ENCODE data around the gene MSH4. TPM values are rescaled to one million over a fixed set of nuclear protein-coding genes. Genes with fewer than 3 reads are reported as not detected.
"Not testable (repeated sequence)": the region's sequence is repeated elsewhere in the genome, so short reads cannot be mapped to it uniquely, and the experiment has no call there.

The MSH4 gene
- total RNA-seq, 2 experiments from 2014 or later, result 0.25 to 0.31 TPM

- Histone ChIP-seq H3K27ac (ENCODE audit: low read depth in 1 of 2, low read length in 2 of 2) (no peak overlapping the region), H3K27me3 (ENCODE audit: control insufficient read depth in 1 of 2, insufficient read depth in 2 of 2, low read length in 2 of 2) (no peaks in the 10 kb centered on the region), H3K9me3 (ENCODE audit: control insufficient read depth in 1 of 2, insufficient read depth in 1 of 2, low read length in 2 of 2) (no peaks in the 10 kb centered on the region), H3K4me3 (ENCODE audit: low read length) (no peak overlapping the region), H3K36me3 (ENCODE audit: insufficient read depth, low read length) (peaks cover 46% of the 10 kb centered on the region), H3K4me1 (ENCODE audit: insufficient read depth, low read length) (no peaks in the 10 kb centered on the region)
- peaks cover 57% of the 10 kb centered on the region for H3K36me3 Mint-ChIP-seq (ENCODE audit: low read depth)
- peaks cover 10% of the 10 kb centered on the region for H3K4me1 Mint-ChIP-seq (ENCODE audit: low read depth)
- no peak for ATAC-seq (ENCODE audit: poor library complexity)
- POLR2A ChIA-PET, result no interaction called here
- H3K4me3 Mint-ChIP-seq, result no peak overlapping the region
- no peaks in the 10 kb centered on the region for H3K27me3 Mint-ChIP-seq
- CTCF ChIA-PET, result no interaction called here
- no peak overlapping the region for H3K27ac Mint-ChIP-seq
- intact Hi-C loops (cut with DNase I, micrococcal nuclease), result no loop called here
- no peak for DNase-seq
- TF ChIP-seq CTCF (IDR thresholded peaks at IDR 0.05), result no peak
- H3K9me3 Mint-ChIP-seq, result no peaks in the 10 kb centered on the region
Measured at GRCh38 chr1:75797273-75797588, 549 bp downstream of the MSH4 start.

GRCh38 chr1:75797606-75798216 lies 1.0 kb downstream of the MSH4 start:
- H3K36me3 Mint-ChIP-seq (ENCODE audit: low read depth), result peaks cover 52% of the 10 kb centered on the region
- H3K36me3 ChIP-seq (ENCODE audit: insufficient read depth, low read length), result peaks cover 41% of the 10 kb centered on the region
- POLR2A ChIA-PET, result interaction anchor here (0.6 kb wide), 1 partner anchor 9 kb away, joined by 4 read pairs; no protein-coding TSS in a partner anchor
- no peak overlapping the region for H3K27ac ChIP-seq (ENCODE audit: low read depth in 1 of 2, low read length in 2 of 2)
- TF ChIP-seq CTCF (IDR thresholded peaks at IDR 0.05), result no peak
- no peak for DNase-seq
- H3K27ac Mint-ChIP-seq, result peak overlapping the region; percentile 31
- H3K4me1 ChIP-seq (ENCODE audit: insufficient read depth, low read length), result no peaks in the 10 kb centered on the region
- H3K9me3 ChIP-seq (ENCODE audit: control insufficient read depth in 1 of 2, insufficient read depth in 1 of 2, low read length in 2 of 2), result no peaks in the 10 kb centered on the region
- ATAC-seq (ENCODE audit: poor library complexity), result no peak
- H3K27me3 ChIP-seq (ENCODE audit: control insufficient read depth in 1 of 2, insufficient read depth in 2 of 2, low read length in 2 of 2), result no peaks in the 10 kb centered on the region
- no peaks in the 10 kb centered on the region for H3K9me3 Mint-ChIP-seq
- no peaks in the 10 kb centered on the region for H3K27me3 Mint-ChIP-seq
- CTCF ChIA-PET, result no interaction called here
- H3K4me3 Mint-ChIP-seq, result no peak overlapping the region
- intact Hi-C loops (cut with DNase I, micrococcal nuclease), result no loop called here
- peaks cover 10% of the 10 kb centered on the region for H3K4me1 Mint-ChIP-seq (ENCODE audit: low read depth)
- H3K4me3 ChIP-seq (ENCODE audit: low read length), result no peak overlapping the region

GRCh38 chr1:75801480-75801879 lies 4.8 kb downstream of the MSH4 start:
- intact Hi-C loops (cut with DNase I, micrococcal nuclease); ATAC-seq (ENCODE audit: poor library complexity); H3K4me1 Mint-ChIP-seq (ENCODE audit: low read depth); H3K4me1 ChIP-seq (ENCODE audit: insufficient read depth, low read length); H3K9me3 ChIP-seq (ENCODE audit: control insufficient read depth in 1 of 2, insufficient read depth in 1 of 2, low read length in 2 of 2); H3K4me3 Mint-ChIP-seq; POLR2A ChIA-PET; H3K4me3 ChIP-seq (ENCODE audit: low read length); H3K27ac ChIP-seq (ENCODE audit: low read depth in 1 of 2, low read length in 2 of 2); H3K27me3 ChIP-seq (ENCODE audit: control insufficient read depth in 1 of 2, insufficient read depth in 2 of 2, low read length in 2 of 2); H3K27me3 Mint-ChIP-seq; H3K27ac Mint-ChIP-seq; CTCF ChIA-PET; DNase-seq; H3K36me3 ChIP-seq (ENCODE audit: insufficient read depth, low read length); H3K9me3 Mint-ChIP-seq: not testable (repeated sequence)
- peaks cover 15% of the 10 kb centered on the region for H3K36me3 Mint-ChIP-seq (ENCODE audit: low read depth)

GRCh38 chr1:75808921-75809320 lies 12.2 kb downstream of the MSH4 start:
- Mint-ChIP-seq H3K9me3 (no peaks in the 10 kb centered on the region), H3K27ac (no peak overlapping the region), H3K4me1 (ENCODE audit: low read depth) (no peaks in the 10 kb centered on the region), H3K36me3 (ENCODE audit: low read depth) (no peaks in the 10 kb centered on the region), H3K27me3 (no peaks in the 10 kb centered on the region), H3K4me3 (no peak overlapping the region)
- H3K9me3 ChIP-seq (ENCODE audit: control insufficient read depth in 1 of 2, insufficient read depth in 1 of 2, low read length in 2 of 2), result no peaks in the 10 kb centered on the region
- ATAC-seq (ENCODE audit: poor library complexity) (no peak), DNase-seq (no peak)
- H3K27ac ChIP-seq (ENCODE audit: low read depth in 1 of 2, low read length in 2 of 2), result no peak overlapping the region
- H3K27me3 ChIP-seq (ENCODE audit: control insufficient read depth in 1 of 2, insufficient read depth in 2 of 2, low read length in 2 of 2), result peaks cover 0 to 4% of the 10 kb centered on the region in 2 experiments
- no peaks in the 10 kb centered on the region for H3K4me1 ChIP-seq (ENCODE audit: insufficient read depth, low read length)
- no peaks in the 10 kb centered on the region for H3K36me3 ChIP-seq (ENCODE audit: insufficient read depth, low read length)
- CTCF ChIA-PET, result no interaction called here
- no peak for TF ChIP-seq CTCF (IDR thresholded peaks at IDR 0.05)
- intact Hi-C loops (cut with DNase I, micrococcal nuclease), result no loop called here
- H3K4me3 ChIP-seq (ENCODE audit: low read length), result no peak overlapping the region
- POLR2A ChIA-PET, result no interaction called here

- H3K9me3 Mint-ChIP-seq; H3K27ac ChIP-seq (ENCODE audit: low read depth in 1 of 2, low read length in 2 of 2); H3K36me3 Mint-ChIP-seq (ENCODE audit: low read depth); H3K4me3 ChIP-seq (ENCODE audit: low read length); CTCF ChIA-PET; H3K36me3 ChIP-seq (ENCODE audit: insufficient read depth, low read length); H3K4me1 ChIP-seq (ENCODE audit: insufficient read depth, low read length); POLR2A ChIA-PET; H3K27ac Mint-ChIP-seq; H3K27me3 ChIP-seq (ENCODE audit: control insufficient read depth in 1 of 2, insufficient read depth in 2 of 2, low read length in 2 of 2); H3K27me3 Mint-ChIP-seq; H3K4me1 Mint-ChIP-seq (ENCODE audit: low read depth); DNase-seq; ATAC-seq (ENCODE audit: poor library complexity); H3K4me3 Mint-ChIP-seq; intact Hi-C loops (cut with DNase I, micrococcal nuclease); H3K9me3 ChIP-seq (ENCODE audit: control insufficient read depth in 1 of 2, insufficient read depth in 1 of 2, low read length in 2 of 2): not testable (repeated sequence)
Measured at GRCh38 chr1:75810113-75810512, 13.4 kb downstream of the MSH4 start.

Data from CD4-positive, alpha-beta T cell (primary cell).